Activated B cell treated with CpG ODN at 0.5 μM for 24 hours (primary cell): ENCODE measurements around the gene OR51A4. TPM values are rescaled to one million over a fixed set of nuclear protein-coding genes. Genes with fewer than 3 reads are reported as not detected.
"Not testable (repeated sequence)": the region's sequence is repeated elsewhere in the genome, so short reads cannot be mapped to it uniquely, and the experiment has no call there.

ENCODE experiments used
- ATAC-seq: fragments of 200-7000 bp; cut with Tn5 transposase; one replicate; pipeline ENCODE4 v1.10.0; 2021; ENCODE audit warnings: low read depth, mild to moderate bottlenecking, moderate library complexity
- CTCF ChIA-PET: fragments of 350-600 bp; sonication (Branson Sonifier 250); formaldehyde crosslinking; loops from one replicate; lab custom pipeline; 2021; ENCODE audit warnings: antibody characterized with exemption; lab: Charles Lee
- POLR2A ChIA-PET: fragments of 350-600 bp; sonication (Branson Sonifier 250); formaldehyde crosslinking; loops from one replicate; lab custom pipeline; 2021; ENCODE audit warnings: antibody characterized with exemption; lab: Charles Lee
- DNase-seq: peaks from one replicate; pipeline ENCODE4 v3.0.0; 2022
- H3K27ac Mint-ChIP-seq: one replicate; pipeline ENCODE4 v1.8.0; 2020; ENCODE audit warnings: mixed read lengths
- H3K27me3 Mint-ChIP-seq: one replicate; pipeline ENCODE4 v1.8.0; 2021; ENCODE audit warnings: mixed read lengths
- H3K36me3 Mint-ChIP-seq: one replicate; pipeline ENCODE4 v1.8.0; 2021; ENCODE audit warnings: low read depth, mixed read lengths
- H3K4me1 Mint-ChIP-seq: one replicate; pipeline ENCODE4 v1.8.0; 2021; ENCODE audit warnings: mixed read lengths
- H3K4me3 Mint-ChIP-seq: one replicate; pipeline ENCODE4 v1.8.0; 2020; ENCODE audit warnings: mild to moderate bottlenecking, mixed read lengths
- H3K9me3 Mint-ChIP-seq: one replicate; pipeline ENCODE4 v1.8.0; 2020; ENCODE audit warnings: mixed read lengths
- intact Hi-C: fragments of 100-400 bp; cut with micrococcal nuclease; formaldehyde crosslinking; loops from one replicate; pipeline ENCODE4 v1.15.1; 2024
- total RNA-seq: library from RNA; stranded (reverse); gene quantifications from 2 replicates; pipeline ENCODE4 v1.2.3, GENCODE V29; 2022
- TF ChIP-seq, protein P1 (sequence below): fragments of 200-600 bp; IDR thresholded peaks from one replicate; pipeline ENCODE4 v1.8.0; 2022; ENCODE audit warnings: antibody characterized with exemption, mild to moderate bottlenecking

Gene OR51A4
- total RNA-seq, 1 donor from 2014 or later, result not detected

DNA sequence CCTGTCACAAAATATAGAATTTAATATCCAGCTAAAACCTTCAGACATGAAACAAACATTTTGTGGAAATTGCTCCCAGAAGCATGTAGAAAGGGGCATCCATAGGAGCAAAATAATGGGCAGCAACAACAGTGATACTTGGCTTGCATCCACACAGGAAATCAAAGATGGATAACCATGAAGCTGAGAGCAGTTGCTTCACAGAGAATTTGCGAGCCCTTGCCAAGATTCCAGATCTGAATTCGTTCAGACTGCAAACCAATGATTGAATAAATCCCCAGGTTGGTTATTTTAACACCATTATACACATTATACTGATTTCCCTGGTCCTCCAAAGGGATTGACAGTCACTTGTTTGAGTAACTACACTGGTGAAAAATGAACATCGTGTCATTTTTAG, 31.6 kb upstream of the OR51A4 start:
- POLR2A ChIA-PET, result no interaction called here
- TF ChIP-seq, protein P1, sequence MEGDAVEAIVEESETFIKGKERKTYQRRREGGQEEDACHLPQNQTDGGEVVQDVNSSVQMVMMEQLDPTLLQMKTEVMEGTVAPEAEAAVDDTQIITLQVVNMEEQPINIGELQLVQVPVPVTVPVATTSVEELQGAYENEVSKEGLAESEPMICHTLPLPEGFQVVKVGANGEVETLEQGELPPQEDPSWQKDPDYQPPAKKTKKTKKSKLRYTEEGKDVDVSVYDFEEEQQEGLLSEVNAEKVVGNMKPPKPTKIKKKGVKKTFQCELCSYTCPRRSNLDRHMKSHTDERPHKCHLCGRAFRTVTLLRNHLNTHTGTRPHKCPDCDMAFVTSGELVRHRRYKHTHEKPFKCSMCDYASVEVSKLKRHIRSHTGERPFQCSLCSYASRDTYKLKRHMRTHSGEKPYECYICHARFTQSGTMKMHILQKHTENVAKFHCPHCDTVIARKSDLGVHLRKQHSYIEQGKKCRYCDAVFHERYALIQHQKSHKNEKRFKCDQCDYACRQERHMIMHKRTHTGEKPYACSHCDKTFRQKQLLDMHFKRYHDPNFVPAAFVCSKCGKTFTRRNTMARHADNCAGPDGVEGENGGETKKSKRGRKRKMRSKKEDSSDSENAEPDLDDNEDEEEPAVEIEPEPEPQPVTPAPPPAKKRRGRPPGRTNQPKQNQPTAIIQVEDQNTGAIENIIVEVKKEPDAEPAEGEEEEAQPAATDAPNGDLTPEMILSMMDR, result no peak
- Mint-ChIP-seq H3K36me3 (no peaks in the 10 kb centered on the region), H3K27me3 (no peaks in the 10 kb centered on the region), H3K27ac (no peak overlapping the region), H3K9me3 (peaks cover 7% of the 10 kb centered on the region), H3K4me1 (no peaks in the 10 kb centered on the region), H3K4me3 (no peak overlapping the region)
- intact Hi-C loops, result no loop called here
- CTCF ChIA-PET, result no interaction called here
- no peak for ATAC-seq
- DNase-seq, result no peak

DNA sequence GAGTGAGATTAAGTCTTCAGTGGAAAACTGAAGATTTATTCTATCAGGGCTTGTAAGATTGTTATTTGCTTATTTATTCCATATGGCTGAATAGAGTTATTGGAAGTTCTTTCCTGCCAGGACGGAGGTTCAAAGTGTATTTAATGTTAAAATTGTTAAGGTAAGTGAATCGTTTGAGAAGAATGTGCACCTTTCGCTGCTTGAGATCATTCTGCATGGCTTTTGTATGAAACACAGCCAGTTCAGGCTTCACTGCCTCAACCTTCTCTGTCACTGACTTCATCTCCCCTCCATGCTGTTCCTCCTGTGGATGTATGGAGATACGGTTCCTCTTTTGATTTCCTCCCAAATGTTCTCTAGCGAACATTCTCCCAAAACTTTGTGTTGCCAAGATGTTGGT, 28.0 kb upstream of the OR51A4 start:
- intact Hi-C loops, result no loop called here
- Mint-ChIP-seq H3K4me3 (no peak overlapping the region), H3K36me3 (no peaks in the 10 kb centered on the region), H3K4me1 (no peaks in the 10 kb centered on the region), H3K27ac (no peak overlapping the region), H3K27me3 (no peaks in the 10 kb centered on the region), H3K9me3 (peaks cover 7% of the 10 kb centered on the region)
- ChIA-PET POLR2A (no interaction called here), CTCF (no interaction called here)
- DNase-seq (no peak), ATAC-seq (no peak)
- TF ChIP-seq, protein P1, result no peak

DNA sequence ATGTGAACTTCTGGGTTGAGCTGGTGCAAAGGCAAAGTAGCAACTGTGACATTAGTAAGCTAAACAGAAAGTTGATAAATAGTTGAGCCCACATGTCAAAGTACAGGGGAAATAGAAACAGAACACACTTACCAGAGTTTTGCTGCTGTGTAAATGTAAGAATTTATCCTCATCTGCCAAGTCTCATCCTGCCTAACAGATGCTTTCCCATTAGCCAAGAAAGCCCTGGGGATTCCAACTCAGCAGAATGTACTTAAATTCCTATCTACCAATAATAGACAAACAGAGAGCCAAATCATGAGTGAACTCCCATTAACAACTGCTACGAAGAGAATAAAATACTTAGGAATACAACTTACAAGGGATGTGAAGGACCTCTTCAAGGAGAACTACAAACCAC, 15.4 kb upstream of the OR51A4 start:
- no peak overlapping the region for H3K4me3 Mint-ChIP-seq
- H3K9me3 Mint-ChIP-seq, result peaks cover 12% of the 10 kb centered on the region
- no peak for ATAC-seq
- H3K4me1 Mint-ChIP-seq, result no peaks in the 10 kb centered on the region
- H3K27ac Mint-ChIP-seq, result no peak overlapping the region
- peaks cover 3% of the 10 kb centered on the region for H3K27me3 Mint-ChIP-seq
- H3K36me3 Mint-ChIP-seq, result no peaks in the 10 kb centered on the region
- no peak for DNase-seq
- TF ChIP-seq, protein P1, result no peak
- ChIA-PET CTCF (no interaction called here), POLR2A (no interaction called here)
- intact Hi-C loops, result no loop called here

DNA sequence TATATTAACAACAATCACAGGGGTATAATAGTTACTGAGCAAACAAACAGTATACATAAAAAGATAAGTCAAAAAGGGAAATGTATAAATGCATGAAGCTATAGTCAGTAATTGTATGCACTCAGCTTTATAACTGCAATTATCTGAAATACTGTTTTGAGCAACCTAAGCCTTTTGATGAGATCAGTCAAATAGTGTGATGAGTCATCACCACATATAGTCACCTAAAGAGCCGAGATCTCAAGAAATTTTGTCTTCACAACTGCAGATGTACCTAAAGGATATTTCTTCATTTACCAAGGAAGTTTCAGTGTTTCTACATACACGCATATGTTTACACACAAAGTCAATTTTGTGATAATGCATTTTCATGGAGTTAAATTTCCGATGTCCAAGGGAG, 13.5 kb upstream of the OR51A4 start:
- peaks cover 12% of the 10 kb centered on the region for H3K9me3 Mint-ChIP-seq
- no peak overlapping the region for H3K27ac Mint-ChIP-seq
- POLR2A ChIA-PET, result no interaction called here
- TF ChIP-seq, protein P1, result no peak
- H3K27me3 Mint-ChIP-seq, result peaks cover 3% of the 10 kb centered on the region
- no peaks in the 10 kb centered on the region for H3K36me3 Mint-ChIP-seq
- ATAC-seq (no peak), DNase-seq (no peak)
- no peak overlapping the region for H3K4me3 Mint-ChIP-seq
- intact Hi-C loops, result no loop called here
- CTCF ChIA-PET, result no interaction called here
- no peaks in the 10 kb centered on the region for H3K4me1 Mint-ChIP-seq

DNA sequence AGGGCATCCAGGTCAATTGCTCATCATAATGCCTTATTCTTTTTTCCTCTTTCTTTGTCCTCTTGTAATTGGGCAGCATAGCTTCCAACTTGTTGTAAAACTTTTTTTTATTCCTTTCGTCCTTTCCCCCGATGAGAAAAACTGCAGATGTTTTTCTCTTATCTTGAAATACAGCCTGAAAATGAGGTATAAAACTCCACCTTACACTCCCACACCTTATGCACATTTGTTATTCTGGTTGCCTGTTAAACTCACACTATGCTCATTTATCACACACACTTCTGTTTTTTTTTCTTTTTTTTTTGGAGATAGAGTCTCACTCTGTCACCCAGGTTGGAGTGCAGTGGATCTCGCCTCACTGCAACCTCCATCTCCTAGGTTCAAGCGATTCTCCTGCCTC, 10.0 kb upstream of the OR51A4 start:
- intact Hi-C loops, result no loop called here
- ChIA-PET CTCF (no interaction called here), POLR2A (no interaction called here)
- Mint-ChIP-seq H3K4me3 (no peak overlapping the region), H3K27me3 (no peaks in the 10 kb centered on the region), H3K27ac (no peak overlapping the region), H3K36me3 (no peaks in the 10 kb centered on the region), H3K9me3 (peaks cover 2% of the 10 kb centered on the region), H3K4me1 (no peaks in the 10 kb centered on the region)
- TF ChIP-seq, protein P1, result no peak
- DNase-seq (no peak), ATAC-seq (no peak)

DNA sequence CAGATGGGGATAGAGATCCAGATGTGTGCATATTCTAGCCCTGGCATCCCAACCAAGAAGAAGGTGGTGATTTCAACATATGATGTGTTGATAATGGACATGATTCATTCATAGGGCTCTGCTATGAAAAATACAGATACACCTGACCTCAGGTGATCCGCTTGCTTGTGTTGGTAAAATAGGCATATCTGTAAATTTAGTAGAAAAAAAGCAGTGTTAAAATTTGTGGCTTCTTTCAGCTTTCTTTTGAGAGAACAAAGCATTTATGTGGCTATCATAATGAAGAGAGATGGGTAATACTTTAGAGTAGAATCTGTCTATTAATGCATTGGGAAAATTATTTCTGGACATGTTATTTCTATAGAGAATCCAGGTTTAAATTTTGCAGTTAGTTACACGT, 8.2 kb upstream of the OR51A4 start, which contains the start of gene OR51A2:
Gene OR51A2 (minus strand): TSS at position 101 of the 400 bp plus-strand sequence. CDS start 0 bp downstream, at position 101.
- ATAC-seq, H3K36me3 Mint-ChIP-seq, H3K27me3 Mint-ChIP-seq, CTCF ChIA-PET, H3K4me3 Mint-ChIP-seq, H3K4me1 Mint-ChIP-seq, intact Hi-C loops, DNase-seq, H3K27ac Mint-ChIP-seq, H3K9me3 Mint-ChIP-seq, POLR2A ChIA-PET: not testable (repeated sequence)
